ENCODE results near the gene RHEBL1.

RHEBL1 gene

GRCh38 chr12:49024543-49024942 lies 45.2 kb downstream of the RHEBL1 start:
- Histone ChIP-seq H4K20me1 (ENCODE audit: control insufficient read depth, insufficient read depth, low read depth, low read length) (no peaks in the 10 kb centered on the region), H3K9me2 (replicated peaks; ENCODE audit: control insufficient read depth, low read length) (no peaks in the 10 kb centered on the region), H3K36me3 (ENCODE audit: control insufficient read depth, low read length) (peaks cover 84% of the 10 kb centered on the region), H3K9me3 (ENCODE audit: control insufficient read depth, insufficient read depth, low read length) (no peaks in the 10 kb centered on the region), H3K27me3 (ENCODE audit: control insufficient read depth, low read length) (no peaks in the 10 kb centered on the region), H3K27ac (ENCODE audit: low read depth, low read length) (no peak overlapping the region), H3K4me1 (ENCODE audit: control insufficient read depth, low read length) (peaks cover 10% of the 10 kb centered on the region), H3F3A (ENCODE audit: control insufficient read depth, insufficient read depth) (peaks cover 11% of the 10 kb centered on the region), H3K4me2 (ENCODE audit: low read length) (no peak overlapping the region), H3K4me3 (ENCODE audit: low read length) (no peak overlapping the region), H3K79me2 (ENCODE audit: control insufficient read depth, low read length) (no peaks in the 10 kb centered on the region)
- TF ChIP-seq, protein P1, sequence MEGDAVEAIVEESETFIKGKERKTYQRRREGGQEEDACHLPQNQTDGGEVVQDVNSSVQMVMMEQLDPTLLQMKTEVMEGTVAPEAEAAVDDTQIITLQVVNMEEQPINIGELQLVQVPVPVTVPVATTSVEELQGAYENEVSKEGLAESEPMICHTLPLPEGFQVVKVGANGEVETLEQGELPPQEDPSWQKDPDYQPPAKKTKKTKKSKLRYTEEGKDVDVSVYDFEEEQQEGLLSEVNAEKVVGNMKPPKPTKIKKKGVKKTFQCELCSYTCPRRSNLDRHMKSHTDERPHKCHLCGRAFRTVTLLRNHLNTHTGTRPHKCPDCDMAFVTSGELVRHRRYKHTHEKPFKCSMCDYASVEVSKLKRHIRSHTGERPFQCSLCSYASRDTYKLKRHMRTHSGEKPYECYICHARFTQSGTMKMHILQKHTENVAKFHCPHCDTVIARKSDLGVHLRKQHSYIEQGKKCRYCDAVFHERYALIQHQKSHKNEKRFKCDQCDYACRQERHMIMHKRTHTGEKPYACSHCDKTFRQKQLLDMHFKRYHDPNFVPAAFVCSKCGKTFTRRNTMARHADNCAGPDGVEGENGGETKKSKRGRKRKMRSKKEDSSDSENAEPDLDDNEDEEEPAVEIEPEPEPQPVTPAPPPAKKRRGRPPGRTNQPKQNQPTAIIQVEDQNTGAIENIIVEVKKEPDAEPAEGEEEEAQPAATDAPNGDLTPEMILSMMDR (IDR thresholded peaks at IDR 0.05; ENCODE audit: low read depth, low read length, poor library complexity, severe bottlenecking) = no peak
- no peak for TF ChIP-seq EZH2phosphoT487 (IDR thresholded peaks at IDR 0.05; ENCODE audit: borderline replicate concordance, low read length)

DNA sequence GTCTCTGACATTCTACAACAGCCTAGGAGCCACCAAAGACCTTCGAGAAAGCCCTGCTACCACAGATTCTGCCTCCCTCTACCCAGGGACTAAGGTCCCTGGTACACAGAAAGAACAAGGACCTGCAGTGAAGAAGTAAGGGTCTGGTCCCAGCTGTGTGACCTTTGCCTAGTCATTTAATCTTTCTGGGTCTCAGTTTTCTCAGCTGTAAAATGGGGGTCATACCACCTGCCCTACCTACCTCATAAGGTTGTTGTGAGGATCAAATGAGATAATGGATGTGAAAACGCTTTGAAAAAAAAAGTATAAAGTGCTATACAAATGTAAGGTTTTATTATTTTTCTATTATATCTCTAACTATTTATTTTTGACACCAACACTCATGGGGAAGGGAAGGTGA lies 46.0 kb downstream of the RHEBL1 start:
- Histone ChIP-seq H3K27me3 (ENCODE audit: control insufficient read depth, low read length) (no peaks in the 10 kb centered on the region), H3K79me2 (ENCODE audit: control insufficient read depth, low read length) (no peaks in the 10 kb centered on the region), H3K9me2 (replicated peaks; ENCODE audit: control insufficient read depth, low read length) (no peaks in the 10 kb centered on the region), H3K27ac (ENCODE audit: low read depth, low read length) (no peak overlapping the region), H3K36me3 (ENCODE audit: control insufficient read depth, low read length) (peaks cover 79% of the 10 kb centered on the region), H3K4me1 (ENCODE audit: control insufficient read depth, low read length) (peaks cover 17% of the 10 kb centered on the region), H3K4me2 (ENCODE audit: low read length) (no peak overlapping the region), H4K20me1 (ENCODE audit: control insufficient read depth, insufficient read depth, low read depth, low read length) (no peaks in the 10 kb centered on the region), H3K4me3 (ENCODE audit: low read length) (no peak overlapping the region), H3K9me3 (ENCODE audit: control insufficient read depth, insufficient read depth, low read length) (no peaks in the 10 kb centered on the region), H3F3A (ENCODE audit: control insufficient read depth, insufficient read depth) (peaks cover 18% of the 10 kb centered on the region)
- TF ChIP-seq EZH2phosphoT487 (IDR thresholded peaks at IDR 0.05; ENCODE audit: borderline replicate concordance, low read length) = no peak
- TF ChIP-seq, protein P1 (IDR thresholded peaks at IDR 0.05; ENCODE audit: low read depth, low read length, poor library complexity, severe bottlenecking) = no peak

DNA sequence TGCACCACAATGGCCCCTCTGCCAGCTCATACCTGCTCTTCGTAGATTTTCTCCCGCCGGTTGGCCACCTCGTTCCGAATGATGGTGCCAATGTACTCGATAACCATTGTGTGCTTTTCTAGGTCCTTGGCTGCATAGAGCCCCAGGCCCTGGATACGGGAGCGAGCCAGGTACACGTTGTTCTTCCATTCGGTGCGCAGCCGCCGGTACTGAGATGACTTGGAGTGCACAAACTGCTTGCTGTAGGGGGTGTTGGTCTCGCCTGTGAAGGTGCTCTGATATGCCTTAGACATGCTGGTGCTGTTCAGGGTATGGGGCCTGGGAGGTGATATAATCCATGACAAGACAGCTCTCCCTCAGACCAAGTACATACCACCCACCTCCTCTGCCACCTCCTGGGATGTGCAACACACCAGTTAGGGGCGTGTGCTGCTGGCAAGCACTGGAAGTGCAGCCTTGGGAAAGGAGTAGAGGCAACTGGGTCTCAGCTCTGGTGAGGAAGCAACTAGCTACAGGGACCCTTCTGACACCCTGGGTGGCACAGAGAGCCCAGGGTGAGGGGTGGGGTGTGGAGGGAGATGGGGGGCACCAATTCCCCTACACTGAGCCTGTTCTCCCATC lies 47.1 kb downstream of the RHEBL1 start:
- Histone ChIP-seq H3K9me3 (ENCODE audit: control insufficient read depth, insufficient read depth, low read length) (no peaks in the 10 kb centered on the region), H3K36me3 (ENCODE audit: control insufficient read depth, low read length) (peaks cover 68% of the 10 kb centered on the region), H3K4me2 (ENCODE audit: low read length) (no peak overlapping the region), H3K4me1 (ENCODE audit: control insufficient read depth, low read length) (peaks cover 20% of the 10 kb centered on the region), H3K79me2 (ENCODE audit: control insufficient read depth, low read length) (peaks cover 7% of the 10 kb centered on the region), H3F3A (ENCODE audit: control insufficient read depth, insufficient read depth) (peaks cover 18% of the 10 kb centered on the region), H3K4me3 (ENCODE audit: low read length) (no peak overlapping the region), H3K27me3 (ENCODE audit: control insufficient read depth, low read length) (no peaks in the 10 kb centered on the region), H3K27ac (ENCODE audit: low read depth, low read length) (no peak overlapping the region), H4K20me1 (ENCODE audit: control insufficient read depth, insufficient read depth, low read depth, low read length) (no peaks in the 10 kb centered on the region), H3K9me2 (replicated peaks; ENCODE audit: control insufficient read depth, low read length) (no peaks in the 10 kb centered on the region)
- no peak for TF ChIP-seq EZH2phosphoT487 (IDR thresholded peaks at IDR 0.05; ENCODE audit: borderline replicate concordance, low read length)
- TF ChIP-seq, protein P1 (IDR thresholded peaks at IDR 0.05; ENCODE audit: low read depth, low read length, poor library complexity, severe bottlenecking) = no peak
